ENCODE results near the gene XXYLT1.

DNA sequence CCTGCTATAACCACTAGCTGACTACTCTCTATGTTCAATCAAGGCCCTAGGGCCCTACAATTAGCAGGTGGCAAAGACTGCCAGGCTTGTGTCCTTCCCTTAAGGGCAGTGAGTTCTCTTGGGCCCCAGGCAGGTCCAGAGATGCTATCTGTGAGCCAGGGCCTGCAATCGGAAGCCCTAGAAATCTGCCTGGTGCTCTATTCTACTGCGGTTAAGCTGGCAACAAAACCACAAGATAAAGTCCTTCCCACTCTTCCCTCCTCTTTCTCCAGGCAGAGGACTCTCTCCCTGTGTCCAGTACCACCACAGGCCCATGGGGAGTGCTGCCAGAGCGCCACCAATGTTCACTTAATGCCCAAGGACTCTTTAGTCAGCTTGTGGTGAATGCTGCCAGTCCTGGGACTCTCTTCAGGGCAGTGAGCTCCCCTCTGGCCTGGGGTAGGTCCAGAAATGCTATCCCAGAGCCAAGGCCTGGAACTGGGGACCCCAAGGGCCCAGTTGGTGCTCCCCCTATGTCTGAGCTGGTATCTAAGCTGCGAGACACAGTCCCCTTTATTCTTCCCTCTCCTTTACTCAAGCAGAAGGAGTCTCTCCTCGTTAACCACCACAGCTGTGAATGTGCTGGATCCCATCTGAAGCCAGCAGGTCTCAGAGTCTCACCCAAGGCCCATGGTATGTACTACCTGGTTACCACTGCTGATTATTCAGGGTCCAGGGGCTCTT is 34.7 kb downstream of the XXYLT1 start:
- no peak for TF ChIP-seq POLR2A (IDR thresholded peaks at IDR 0.05)
- TF ChIP-seq, protein P1, sequence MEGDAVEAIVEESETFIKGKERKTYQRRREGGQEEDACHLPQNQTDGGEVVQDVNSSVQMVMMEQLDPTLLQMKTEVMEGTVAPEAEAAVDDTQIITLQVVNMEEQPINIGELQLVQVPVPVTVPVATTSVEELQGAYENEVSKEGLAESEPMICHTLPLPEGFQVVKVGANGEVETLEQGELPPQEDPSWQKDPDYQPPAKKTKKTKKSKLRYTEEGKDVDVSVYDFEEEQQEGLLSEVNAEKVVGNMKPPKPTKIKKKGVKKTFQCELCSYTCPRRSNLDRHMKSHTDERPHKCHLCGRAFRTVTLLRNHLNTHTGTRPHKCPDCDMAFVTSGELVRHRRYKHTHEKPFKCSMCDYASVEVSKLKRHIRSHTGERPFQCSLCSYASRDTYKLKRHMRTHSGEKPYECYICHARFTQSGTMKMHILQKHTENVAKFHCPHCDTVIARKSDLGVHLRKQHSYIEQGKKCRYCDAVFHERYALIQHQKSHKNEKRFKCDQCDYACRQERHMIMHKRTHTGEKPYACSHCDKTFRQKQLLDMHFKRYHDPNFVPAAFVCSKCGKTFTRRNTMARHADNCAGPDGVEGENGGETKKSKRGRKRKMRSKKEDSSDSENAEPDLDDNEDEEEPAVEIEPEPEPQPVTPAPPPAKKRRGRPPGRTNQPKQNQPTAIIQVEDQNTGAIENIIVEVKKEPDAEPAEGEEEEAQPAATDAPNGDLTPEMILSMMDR (IDR thresholded peaks at IDR 0.05): no peak

All from adrenal gland (tissue), 5 donors.